Measurements from ENCODE around the gene ZBTB38. TPM values are rescaled to one million over a fixed set of nuclear protein-coding genes. Genes with fewer than 3 reads are reported as not detected.
A peak's percentile ranks its signal among the peaks of the same experiment; 100 is the strongest.

The ZBTB38 gene
- total and polyA plus RNA-seq, 8 donors = 5.3 to 253 (median 41.0) TPM

GRCh38 chr3:141385406-141386125 lies 17.3 kb downstream of the ZBTB38 start:
- Histone ChIP-seq H3K9me3 (no peaks in the 10 kb centered on the region), H3K4me1 (peaks cover 6 to 53% (median 28%) of the 10 kb centered on the region in 4 donors), H3K4me3 (peak overlapping the region in 1 of 4 donors; percentile 8), H3K36me3 (peaks cover 0 to 16% (median 2%) of the 10 kb centered on the region in 4 donors), H3K27ac (peak overlapping the region in 2 of 5 donors; percentile 63 to 68), H3K27me3 (no peaks in the 10 kb centered on the region)
- intact Hi-C loops (cut with DNase I; ENCODE audit: low total_unique reads) = no loop called here
- 69 to 77% (median 75%) methylated on average over 8 of the region's 8 CpGs for WGBS, 5 donors
- TF ChIP-seq POLR2A (IDR thresholded peaks at IDR 0.05) (no peak), CTCF (IDR thresholded peaks at IDR 0.05) (no peak), EP300 (IDR thresholded peaks at IDR 0.05) (no peak)
- peak in 1 of 2 donors; percentile 55 for DNase-seq

- Histone ChIP-seq H3K4me1 (peaks cover 6 to 57% (median 29%) of the 10 kb centered on the region in 4 donors), H3K27ac (peak overlapping the region in 2 of 5 donors; percentile 63 to 68), H3K9me3 (no peaks in the 10 kb centered on the region), H3K27me3 (no peaks in the 10 kb centered on the region), H3K4me3 (peak overlapping the region in 3 of 4 donors; percentile 6 to 22 (median 8)), H3K36me3 (peaks cover 0 to 14% (median 2%) of the 10 kb centered on the region in 4 donors)
- 73 to 83% (median 80%) methylated on average over 6 of the region's 6 CpGs for WGBS, 5 donors
- intact Hi-C loops (cut with DNase I; ENCODE audit: low total_unique reads) = no loop called here
- no peak for DNase-seq
- TF ChIP-seq POLR2A (IDR thresholded peaks at IDR 0.05) = no peak
- no peak for TF ChIP-seq CTCF (IDR thresholded peaks at IDR 0.05)
- TF ChIP-seq EP300 (IDR thresholded peaks at IDR 0.05) = no peak
- TF ChIP-seq POLR2AphosphoS5 (IDR thresholded peaks at IDR 0.05) = no peak
These were observed 17.8 kb downstream of the ZBTB38 start for GRCh38 chr3:141386126-141386488.

GRCh38 chr3:141386611-141387111 lies 18.4 kb downstream of the ZBTB38 start:
- Histone ChIP-seq H3K27ac (peak overlapping the region in 2 of 5 donors; percentile 63 to 68), H3K36me3 (peaks cover 0 to 8% (median 2%) of the 10 kb centered on the region in 4 donors), H3K4me1 (peaks cover 6 to 62% (median 32%) of the 10 kb centered on the region in 4 donors), H3K4me3 (peak overlapping the region in 3 of 4 donors; percentile 6 to 22 (median 8)), H3K27me3 (no peaks in the 10 kb centered on the region), H3K9me3 (no peaks in the 10 kb centered on the region)
- intact Hi-C loops (cut with DNase I; ENCODE audit: low total_unique reads) = no loop called here
- DNase-seq = peak in 1 of 2 donors; percentile 61
- TF ChIP-seq POLR2AphosphoS5 (IDR thresholded peaks at IDR 0.05) = peak in 2 of 3 donors; percentile 1 to 8
- TF ChIP-seq POLR2A (IDR thresholded peaks at IDR 0.05) = no peak
- no peak for TF ChIP-seq CTCF (IDR thresholded peaks at IDR 0.05)
- WGBS, 5 donors = 74 to 81% (median 76%) methylated on average over 5 of the region's 5 CpGs

- peak overlapping the region in 1 of 5 donors; percentile 68 for H3K27ac ChIP-seq
These were observed 19.2 kb downstream of the ZBTB38 start for GRCh38 chr3:141387516-141387915.

More at GRCh38 chr3:141387516-141387915, 19.2 kb downstream of the ZBTB38 start:
- no peak for DNase-seq
- Histone ChIP-seq H3K27me3 (no peaks in the 10 kb centered on the region), H3K4me1 (peaks cover 6 to 70% (median 36%) of the 10 kb centered on the region in 4 donors), H3K9me3 (no peaks in the 10 kb centered on the region), H3K36me3 (peaks cover 0 to 5% (median 2%) of the 10 kb centered on the region in 4 donors), H3K4me3 (no peak overlapping the region)
- TF ChIP-seq CTCF (IDR thresholded peaks at IDR 0.05) = no peak
- no peak for TF ChIP-seq EP300 (IDR thresholded peaks at IDR 0.05)
- no peak for TF ChIP-seq POLR2AphosphoS5 (IDR thresholded peaks at IDR 0.05)
- TF ChIP-seq POLR2A (IDR thresholded peaks at IDR 0.05) = no peak
- WGBS, 5 donors = 88 to 95% (median 93%) methylated on average over 3 of the region's 3 CpGs
- intact Hi-C loops (cut with DNase I; ENCODE audit: low total_unique reads) = no loop called here
